Hepatic stellate cell (primary cell): ENCODE results near the gene STAT6.
A peak's percentile ranks its signal among the peaks of the same experiment; 100 is the strongest.

Source experiments
- DNase-seq: peaks from one replicate; pipeline ENCODE4 v3.0.0; 2011; ENCODE audit warnings: low spot score

The STAT6 gene, protein sequence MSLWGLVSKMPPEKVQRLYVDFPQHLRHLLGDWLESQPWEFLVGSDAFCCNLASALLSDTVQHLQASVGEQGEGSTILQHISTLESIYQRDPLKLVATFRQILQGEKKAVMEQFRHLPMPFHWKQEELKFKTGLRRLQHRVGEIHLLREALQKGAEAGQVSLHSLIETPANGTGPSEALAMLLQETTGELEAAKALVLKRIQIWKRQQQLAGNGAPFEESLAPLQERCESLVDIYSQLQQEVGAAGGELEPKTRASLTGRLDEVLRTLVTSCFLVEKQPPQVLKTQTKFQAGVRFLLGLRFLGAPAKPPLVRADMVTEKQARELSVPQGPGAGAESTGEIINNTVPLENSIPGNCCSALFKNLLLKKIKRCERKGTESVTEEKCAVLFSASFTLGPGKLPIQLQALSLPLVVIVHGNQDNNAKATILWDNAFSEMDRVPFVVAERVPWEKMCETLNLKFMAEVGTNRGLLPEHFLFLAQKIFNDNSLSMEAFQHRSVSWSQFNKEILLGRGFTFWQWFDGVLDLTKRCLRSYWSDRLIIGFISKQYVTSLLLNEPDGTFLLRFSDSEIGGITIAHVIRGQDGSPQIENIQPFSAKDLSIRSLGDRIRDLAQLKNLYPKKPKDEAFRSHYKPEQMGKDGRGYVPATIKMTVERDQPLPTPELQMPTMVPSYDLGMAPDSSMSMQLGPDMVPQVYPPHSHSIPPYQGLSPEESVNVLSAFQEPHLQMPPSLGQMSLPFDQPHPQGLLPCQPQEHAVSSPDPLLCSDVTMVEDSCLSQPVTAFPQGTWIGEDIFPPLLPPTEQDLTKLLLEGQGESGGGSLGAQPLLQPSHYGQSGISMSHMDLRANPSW

DNA sequence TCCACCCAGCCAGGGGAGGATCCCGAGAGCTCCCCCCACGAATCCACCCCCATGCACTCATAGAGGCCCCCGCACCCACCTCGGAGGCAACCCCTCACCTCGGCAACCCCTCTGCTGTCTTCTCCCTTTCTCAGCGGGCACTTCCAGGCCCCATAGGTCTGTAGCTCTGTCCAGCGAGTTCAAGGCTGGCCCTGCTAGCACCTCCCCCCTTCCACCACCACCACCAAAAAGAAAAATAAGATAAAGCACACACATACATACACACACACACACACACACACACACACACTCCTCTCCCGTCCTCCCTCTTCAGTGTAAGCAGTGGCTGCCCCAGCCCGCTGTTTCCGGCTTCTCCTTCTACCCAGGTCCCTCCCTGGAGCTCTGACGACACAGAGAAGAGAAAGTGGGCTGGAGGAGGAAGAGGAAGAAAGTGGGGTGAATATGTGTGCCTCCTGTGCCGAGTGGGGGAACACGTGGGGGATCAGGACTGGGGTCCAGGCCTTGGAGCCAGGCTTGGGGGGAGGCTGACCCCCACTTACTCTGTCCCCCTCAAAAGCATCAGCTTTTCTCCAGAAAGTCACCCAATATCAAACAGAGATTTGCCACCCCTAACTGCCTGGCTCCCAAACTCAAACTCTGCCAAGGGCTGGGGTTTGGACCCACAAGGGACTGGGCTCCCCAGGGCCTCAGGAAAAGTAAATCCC lies at the start of gene STAT6:
STAT6 (minus strand) TSS at position 332 of the 704 bp plus-strand sequence. CDS start 3,084 bp downstream, outside the sequence.
- peak; percentile 78 for DNase-seq

DNA sequence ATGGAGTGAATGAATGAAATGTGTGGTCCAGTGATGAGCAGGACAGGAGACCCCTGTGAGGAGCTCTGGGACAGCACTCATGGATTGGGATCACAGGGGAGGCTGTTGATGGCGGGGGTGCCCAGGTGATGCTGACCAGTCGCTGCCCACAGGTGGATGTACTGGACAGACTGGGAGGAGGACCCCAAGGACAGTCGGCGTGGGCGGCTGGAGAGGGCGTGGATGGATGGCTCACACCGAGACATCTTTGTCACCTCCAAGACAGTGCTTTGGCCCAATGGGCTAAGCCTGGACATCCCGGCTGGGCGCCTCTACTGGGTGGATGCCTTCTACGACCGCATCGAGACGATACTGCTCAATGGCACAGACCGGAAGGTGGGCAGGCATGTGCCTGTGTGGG lies 49.6 kb upstream of the STAT6 start:
- DNase-seq, result no peak

DNA sequence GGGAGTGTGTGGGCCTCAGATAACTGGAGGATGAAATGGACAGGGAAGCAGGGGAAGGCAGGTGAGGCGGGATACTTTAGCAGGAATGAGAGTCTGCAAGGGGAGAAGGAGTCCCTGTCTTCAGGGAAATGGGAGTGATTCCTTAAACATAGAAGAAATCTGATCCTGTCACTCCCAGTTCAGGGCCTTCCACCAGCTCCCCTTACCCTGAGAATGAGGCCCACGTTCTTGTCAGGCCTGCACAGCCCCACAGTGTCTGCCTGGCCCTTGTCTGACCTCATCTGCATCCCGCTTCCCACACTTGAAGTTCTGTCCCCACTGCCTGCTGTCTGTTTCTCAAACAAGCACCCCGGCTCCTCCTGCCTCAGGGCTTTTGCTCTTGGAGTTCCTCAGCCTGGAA lies 48.9 kb upstream of the STAT6 start:
- no peak for DNase-seq

DNA sequence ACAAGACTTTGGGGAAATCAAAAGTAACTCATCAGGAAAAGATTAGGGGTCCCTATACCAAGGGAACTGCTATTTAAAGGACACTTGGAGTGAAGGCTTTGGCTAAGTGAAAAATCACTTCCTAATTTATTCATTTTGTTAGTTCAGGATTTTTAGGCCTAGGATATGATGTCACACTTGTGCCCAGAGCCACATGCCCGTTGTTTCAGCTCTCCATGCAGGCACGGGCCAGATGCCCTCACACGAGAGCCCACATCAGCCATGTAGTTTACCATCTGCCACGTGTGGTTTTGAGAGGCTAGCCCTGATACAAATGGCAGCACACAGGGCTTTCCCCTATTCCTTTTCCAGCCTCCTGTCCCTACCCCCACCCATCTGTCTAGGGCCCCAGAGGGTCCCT lies 48.1 kb upstream of the STAT6 start:
- DNase-seq, result no peak

DNA sequence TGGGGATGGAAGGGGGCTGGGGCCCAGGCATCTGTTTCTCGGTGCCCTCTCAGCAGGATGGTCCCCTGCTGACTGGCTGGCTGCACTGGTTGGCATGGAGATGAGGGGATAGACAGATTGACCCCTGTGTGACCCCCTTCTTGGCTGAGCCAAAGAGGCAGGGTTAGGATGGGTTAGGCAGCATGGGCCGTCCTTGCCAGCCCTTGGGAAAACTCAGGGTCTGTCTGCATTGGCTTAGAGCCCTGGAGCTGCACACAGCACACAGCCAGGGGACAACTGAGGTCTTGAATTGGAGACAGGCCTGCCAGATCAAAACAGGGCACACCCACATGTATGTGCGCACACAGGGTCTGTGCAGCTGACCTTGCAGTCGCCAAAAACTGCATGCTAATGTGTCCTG lies 47.5 kb upstream of the STAT6 start:
- DNase-seq, result no peak

DNA sequence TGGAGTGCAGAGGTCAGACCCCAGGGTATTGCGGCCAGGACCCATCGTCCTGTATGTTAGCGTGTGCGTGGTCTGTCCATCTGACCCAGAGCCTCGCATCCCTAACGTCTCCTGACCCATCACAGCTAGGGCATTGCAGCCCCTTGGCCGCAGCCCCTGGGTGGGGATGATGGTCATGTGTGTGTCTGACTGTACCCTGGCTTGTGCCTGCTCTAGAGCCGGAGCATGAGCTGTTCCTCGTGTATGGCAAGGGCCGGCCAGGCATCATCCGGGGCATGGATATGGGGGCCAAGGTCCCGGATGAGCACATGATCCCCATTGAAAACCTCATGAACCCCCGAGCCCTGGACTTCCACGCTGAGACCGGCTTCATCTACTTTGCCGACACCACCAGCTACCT lies 47.0 kb upstream of the STAT6 start:
- DNase-seq, result no peak

DNA sequence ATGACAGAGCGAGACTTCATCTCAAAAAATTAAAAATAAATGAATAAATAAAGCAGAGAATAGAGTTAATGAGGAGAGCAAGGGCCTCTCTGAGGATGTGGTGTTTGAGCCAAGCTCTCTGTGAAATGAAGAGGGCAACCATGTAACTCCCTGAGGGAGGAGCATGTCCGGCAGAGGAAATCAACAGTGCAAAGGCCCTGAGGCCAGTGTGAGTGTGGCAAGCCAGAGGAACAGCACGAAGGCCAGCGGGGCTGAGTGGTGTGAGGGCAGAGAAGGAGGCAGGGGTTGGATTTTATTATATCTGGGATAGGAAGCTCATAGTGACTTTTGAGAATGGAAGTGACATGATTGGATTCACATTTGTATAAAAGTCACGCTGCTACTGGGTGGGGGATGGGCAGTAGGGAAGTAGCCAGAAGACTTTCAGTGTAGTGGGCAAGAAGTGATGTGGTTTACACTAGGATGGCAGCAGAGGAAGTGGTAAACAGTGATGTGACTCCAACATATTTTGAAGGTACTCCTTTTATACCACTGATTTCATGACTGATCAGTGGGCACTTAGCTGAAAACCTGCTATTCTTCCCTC lies 46.5 kb upstream of the STAT6 start:
- no peak for DNase-seq

DNA sequence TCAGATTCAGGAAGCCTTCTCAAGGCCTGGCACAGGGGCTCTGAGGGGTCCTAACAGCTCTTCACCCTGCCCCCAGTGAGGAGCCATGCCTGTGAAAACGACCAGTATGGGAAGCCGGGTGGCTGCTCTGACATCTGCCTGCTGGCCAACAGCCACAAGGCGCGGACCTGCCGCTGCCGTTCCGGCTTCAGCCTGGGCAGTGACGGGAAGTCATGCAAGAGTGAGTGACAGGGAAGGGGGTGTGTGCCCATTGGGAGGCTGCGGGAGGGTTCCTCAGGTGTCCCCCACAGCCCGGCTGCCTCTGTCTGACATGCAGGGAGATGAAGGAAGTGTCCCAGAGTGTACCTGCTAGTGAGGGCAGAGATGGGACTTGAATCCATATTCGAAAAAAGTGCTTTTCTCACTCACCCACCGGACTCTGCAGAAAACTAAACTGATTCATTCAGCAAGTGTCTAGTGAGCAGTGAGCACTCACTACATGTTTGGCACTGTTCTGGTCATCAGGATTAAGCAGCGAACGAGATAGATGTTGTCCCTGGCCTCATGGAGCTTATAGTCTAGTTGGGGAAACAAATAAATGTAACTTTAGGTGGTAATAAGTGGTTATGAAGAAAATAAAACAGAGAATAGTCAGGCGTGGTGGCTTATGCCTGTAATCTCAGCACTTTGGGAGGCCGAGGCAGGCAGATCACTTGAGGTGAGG lies 45.7 kb upstream of the STAT6 start:
- no peak for DNase-seq

DNA sequence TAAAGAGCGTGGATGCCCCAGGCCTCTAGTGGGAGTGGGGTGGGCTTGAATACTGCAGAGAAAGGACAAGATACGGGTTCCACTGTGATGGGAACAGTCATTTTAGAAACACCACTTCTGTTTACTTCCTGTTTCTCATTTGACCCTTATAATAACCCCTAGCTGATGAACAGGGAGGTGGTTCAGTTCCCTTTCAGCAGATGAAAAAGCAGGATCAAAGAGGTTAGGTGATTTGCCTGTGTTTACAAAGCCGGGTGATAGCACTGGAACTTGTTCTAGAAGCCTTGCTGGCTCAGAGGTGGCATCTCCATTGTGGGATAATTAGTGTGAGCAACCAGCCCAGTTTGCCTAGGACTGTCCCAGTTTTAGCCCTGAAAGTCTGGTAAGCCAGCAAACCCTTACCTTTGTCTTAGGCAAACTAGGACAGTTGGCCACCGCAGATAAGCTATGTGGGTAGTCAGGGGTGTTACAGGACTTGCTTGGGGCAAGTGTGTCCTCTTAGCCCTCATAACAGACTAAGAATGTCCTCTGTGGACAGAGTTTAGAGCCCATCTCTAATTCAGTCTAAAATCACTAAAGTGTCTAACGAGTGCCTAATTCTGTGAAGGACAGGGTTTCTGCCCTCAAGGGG lies 43.8 kb upstream of the STAT6 start:
- no peak for DNase-seq

DNA sequence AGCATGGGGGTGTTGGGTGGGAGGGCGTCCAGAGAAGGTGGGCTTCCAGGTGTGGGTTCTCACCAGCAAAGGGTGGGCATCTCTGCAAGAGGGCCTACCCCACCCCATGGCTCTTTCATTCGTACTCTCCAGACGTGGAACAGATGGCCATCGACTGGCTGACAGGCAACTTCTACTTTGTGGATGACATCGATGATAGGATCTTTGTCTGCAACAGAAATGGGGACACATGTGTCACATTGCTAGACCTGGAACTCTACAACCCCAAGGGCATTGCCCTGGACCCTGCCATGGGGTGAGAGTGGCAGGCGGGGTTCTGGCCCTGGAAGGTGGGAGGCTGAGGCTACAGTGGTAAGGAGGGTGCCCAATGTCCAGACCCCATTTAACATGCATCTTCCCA lies 42.9 kb upstream of the STAT6 start:
- DNase-seq, result no peak

DNA sequence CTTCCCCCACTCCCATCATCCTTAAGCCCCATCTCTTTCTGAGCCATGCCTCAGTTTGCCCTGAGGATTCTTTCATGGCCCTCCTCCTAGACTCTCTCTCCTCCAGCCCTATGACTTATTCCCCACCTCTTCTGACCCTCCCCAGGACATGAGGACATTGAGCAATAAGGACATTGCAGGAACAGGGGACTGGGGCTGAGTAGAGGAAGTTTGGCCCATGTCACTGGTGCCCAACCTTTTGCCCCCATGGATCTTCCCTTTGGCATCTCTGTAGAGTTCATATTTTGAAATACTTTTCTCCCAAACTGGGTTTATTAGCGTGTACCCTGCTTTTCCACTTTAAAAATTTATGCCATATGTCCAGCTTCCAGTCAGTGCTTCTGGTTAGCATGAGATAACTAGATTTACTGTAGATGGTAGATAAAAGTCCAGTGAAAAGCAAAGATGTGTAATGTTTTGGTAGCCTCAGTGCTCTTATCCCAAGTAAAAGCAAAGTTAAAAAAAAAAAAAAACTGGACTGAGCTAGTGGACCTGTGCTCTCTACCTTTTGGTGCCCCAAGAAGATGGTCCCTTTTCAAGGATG lies 42.3 kb upstream of the STAT6 start:
- DNase-seq, result no peak

DNA sequence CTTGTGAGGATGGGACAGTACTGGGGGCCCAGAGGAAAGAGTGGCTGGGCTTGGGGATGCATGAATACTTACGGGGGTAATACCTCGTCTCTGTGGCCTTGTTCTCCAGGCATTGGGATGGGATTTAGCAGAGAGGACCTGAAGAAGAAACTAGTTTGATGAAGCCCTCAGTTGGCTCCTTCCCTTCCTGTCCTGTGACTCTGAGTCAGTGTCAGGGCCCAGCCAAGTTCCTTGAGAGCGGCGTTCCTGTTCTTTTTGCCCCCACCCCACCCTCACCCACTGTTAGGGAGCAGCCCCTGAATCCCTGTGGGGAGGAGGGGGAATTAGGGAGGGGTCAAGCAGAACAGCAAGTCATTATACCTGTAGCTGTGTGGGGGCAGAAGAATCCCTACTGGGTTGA lies 41.5 kb upstream of the STAT6 start:
- DNase-seq, result no peak

DNA sequence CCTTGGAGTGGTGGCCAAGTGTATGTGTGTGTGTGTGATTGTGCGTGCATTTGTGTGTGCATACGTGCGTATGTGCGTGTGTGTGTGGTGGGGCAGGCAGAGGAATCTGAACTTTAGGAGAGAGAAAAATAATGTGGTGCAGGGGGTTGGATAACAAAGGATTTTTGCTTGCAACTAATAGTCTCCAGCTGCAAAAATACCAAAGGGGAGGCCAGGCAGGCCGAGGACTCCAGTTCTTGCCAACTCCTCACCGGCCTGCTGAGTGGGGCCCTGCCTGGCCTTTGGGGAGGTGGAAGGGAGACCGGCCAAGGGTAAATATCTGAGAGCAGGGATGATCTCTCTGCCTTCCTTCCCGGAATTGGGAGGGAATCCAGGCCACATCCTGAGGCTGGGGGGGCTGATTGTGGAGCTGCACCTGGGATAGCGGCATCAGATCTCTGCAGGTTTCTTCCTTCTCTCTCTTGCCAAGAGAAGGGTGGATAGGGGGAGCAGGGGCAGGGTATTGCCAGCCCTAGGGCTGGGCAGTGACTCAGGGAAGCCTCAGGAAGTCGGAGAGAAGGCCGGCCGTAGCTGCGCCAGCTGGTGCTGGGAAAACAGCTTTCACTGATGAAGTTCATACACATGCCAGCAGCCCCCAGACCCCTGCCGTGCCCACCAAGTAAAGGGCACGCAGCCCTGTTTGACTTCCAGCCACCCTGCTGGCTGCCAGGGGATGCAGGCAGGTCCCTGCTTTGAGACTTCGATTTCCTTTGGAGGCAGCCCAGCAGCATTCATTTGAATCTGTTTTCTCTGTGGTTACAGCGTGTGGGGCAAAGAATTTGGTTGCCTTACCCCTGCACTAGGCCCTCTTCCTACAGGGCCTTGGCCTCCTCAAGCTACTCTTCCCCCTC lies 40.8 kb upstream of the STAT6 start:
- no peak for DNase-seq

DNA sequence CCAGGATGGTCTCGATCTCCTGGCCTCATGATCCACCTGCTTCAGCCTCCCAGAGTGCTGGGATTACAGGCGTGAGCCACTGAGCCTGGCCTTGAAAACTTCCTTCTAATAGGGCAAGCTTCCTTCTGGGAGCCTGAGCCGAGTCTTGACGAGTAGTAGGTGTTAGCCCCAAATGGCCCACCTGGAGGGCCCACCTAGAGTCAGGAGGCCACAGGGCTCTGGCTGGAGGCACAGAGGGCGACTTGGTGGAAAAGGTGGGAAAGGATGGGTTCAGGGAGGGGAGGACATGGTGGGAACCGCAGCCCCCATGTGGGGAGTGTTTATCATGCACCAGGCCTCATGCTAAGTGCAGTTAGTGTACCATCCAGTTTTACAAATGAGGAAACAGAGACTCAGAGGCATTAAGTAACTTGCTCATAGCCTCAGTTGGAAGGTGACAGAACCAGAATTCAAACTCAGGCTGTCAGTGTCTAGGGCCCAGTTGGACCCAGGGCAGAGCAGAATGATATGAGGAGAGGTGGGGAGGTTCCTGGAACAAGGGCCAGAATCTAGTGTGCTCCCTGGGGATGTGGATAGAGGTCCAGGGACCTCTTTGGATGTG lies 39.3 kb upstream of the STAT6 start:
- no peak for DNase-seq

DNA sequence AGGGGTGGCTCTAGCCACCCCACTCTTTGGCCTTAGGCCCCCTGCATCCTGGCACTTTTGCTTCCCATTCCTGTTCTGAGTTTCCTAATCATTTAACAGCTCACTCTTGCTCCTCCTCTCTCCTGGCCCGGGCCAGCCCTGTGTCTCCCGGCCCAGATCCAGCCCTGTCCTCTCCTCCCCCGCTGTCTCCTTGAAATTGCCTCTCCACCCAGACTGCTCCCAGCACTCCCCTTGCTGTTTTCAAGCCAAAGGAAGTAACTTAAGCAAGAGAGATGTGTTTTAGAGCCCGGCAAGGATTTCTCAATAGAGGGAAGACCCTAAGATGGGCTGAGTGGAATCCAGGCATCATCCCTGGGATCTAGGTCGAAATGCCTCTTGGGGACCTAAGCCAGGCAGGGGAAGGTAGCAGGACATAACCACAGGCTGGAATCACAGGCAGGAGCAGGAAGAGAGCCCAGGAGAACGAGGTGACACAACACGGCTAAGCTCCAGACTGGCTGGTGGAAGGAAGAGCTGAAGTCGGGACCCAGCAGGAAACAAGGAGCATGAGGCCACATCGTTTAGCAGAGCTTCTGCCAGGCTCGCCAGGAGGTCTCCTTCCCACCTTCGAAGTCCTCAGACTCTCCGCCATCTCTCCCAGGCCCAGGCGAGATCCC lies 38.2 kb upstream of the STAT6 start:
- peak; percentile 79 for DNase-seq

DNA sequence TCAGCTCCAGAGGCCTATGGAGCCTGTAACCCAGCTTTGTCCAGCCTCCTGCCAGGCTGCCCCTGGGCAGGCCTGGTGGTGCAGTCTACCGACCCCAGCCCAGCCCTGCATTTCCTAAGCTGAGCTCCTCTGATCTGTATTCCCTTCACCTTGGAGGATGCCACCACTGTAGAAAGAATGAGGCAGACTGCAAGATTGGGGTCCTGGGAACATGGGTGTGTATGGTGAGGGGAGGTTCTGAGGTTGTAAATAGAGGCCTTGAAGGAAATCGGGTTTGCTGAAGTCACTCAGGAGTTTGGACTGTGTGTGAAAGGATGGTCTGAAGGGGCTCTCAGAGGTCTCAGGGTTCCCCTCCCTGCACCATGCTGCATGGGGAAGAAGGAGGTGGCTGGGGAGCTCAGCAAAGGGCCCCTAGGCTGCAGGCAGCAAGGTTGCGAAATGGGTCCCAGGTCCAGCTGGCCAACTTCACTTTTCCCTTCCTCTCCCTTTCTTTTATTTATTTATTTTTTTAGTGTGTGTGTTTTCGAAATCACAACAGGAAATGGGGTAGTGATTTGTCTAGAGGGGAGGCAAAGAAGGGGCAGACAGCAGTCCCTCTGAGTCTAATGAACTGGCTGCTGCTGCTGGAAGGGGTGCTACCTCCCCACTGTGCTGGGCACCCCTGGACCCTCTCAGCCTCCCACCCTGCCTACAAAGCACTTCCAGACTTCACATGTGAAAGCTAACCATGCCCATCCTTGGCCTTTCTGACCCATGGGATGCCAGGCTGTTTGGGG lies 37.5 kb upstream of the STAT6 start:
- peak; percentile 77 for DNase-seq

DNA sequence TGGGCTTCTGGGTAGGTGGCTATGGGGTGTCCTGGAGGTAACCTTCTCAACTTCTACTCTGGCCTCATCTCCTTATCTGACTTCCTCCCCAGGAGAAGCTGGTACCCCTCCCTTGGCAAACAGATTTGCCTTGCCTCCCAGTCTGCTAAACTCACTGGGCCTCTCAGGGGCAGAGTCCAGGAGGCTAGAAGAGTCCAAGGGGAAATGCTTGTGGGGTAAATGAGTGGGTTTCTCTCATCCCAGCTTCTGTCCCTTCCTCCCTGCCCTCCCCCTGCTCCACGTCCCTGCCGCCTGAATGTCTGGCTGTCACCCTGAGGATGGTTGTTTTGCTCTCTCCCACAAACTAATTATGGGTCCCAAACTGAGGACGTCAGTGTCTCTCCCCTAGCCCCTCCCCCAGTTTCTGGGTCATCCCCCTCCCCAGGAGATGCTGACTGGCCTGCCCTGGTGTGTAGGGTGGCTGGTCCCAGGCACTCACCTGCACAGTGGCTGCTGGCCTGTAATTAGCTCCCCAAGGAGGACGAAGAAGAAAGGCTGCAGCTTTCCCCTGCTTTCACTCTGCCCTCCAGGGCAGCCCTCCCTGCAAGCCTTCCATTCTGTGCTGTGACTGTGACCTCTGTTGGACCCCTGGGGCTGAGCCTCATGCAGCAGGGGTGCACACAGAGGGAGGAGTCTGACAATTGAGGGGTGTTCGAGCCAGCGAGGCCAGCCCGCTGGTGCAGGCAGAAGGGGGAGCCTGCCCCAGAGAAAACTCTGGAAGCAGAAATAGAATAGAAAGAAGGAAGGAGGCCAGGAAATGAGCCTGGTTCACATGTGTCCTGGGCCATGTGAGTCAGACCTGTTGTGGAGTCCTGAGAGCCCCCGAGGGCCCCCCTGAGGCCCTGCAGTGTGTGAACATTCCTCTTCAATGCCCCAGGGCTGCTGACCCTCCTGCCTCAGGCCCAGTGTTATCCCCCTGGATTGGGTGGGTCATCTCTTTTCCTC lies 36.1 kb upstream of the STAT6 start, which contains the start of gene LRP1-AS:
LRP1-AS (minus strand) TSS at position 659 of the 984 bp plus-strand sequence.
- DNase-seq, result no peak
